HG03457 (cell line): ENCODE data around the gene SOCS4.
"Not testable (repeated sequence)": the region's sequence is repeated elsewhere in the genome, so short reads cannot be mapped to it uniquely, and the experiment has no call there.

Experiments used
- ATAC-seq: cut with Tn5 transposase; IDR thresholded peaks from one replicate; pipeline ENCODE4 v1.9.1; 2021; ENCODE audit warnings: moderate number of reproducible peaks; ENCODE audit not compliant: unreplicated experiment

Gene SOCS4, protein sequence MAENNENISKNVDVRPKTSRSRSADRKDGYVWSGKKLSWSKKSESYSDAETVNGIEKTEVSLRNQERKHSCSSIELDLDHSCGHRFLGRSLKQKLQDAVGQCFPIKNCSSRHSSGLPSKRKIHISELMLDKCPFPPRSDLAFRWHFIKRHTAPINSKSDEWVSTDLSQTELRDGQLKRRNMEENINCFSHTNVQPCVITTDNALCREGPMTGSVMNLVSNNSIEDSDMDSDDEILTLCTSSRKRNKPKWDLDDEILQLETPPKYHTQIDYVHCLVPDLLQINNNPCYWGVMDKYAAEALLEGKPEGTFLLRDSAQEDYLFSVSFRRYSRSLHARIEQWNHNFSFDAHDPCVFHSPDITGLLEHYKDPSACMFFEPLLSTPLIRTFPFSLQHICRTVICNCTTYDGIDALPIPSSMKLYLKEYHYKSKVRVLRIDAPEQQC

DNA sequence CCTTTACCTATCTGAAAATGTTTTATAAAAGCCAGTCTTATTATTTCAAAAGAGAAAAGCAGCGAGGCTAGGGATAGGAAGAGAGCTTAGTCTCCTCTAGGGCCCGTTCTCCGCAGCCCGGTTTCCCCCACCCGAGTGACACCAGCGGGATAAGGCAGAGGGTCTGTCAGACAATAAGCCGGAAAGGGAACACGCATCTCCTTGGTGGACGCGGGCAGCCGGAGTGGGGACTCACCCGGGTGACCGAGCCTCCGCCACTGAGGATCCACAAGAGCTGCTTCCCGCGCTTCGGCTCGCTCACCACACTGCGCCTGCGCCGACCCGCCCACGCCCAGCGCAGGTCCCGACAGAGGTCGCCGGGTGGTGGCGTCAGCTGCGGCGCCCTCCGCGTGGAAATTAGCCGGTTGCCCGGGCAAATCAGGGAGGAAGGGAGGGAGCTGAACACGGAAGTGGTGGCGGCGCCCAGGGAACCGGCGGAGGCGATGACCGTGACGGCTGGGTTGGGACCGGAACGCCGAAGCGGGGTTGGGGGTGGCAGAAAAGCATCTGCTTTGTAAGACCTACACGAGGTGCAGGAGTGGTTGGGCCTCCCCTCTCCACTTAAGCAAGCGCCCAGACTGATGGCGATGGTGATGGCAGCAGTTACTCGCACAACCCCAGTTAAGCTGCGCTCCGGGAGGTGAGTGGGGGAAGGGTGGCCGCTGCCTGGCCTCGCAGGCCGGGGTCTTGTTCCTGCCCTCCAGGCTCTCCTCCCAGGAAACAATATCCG lies at the start of gene SOCS4, which contains the start of gene WDHD1:
Gene SOCS4, plus strand, starts transcription at position 444 of the 769 bp plus-strand sequence. CDS start 15,806 bp downstream, outside the sequence.
Gene WDHD1, minus strand, starts transcription at position 307 of the 769 bp plus-strand sequence. CDS start 312 bp downstream, outside the sequence.
- peak; percentile 88 for ATAC-seq

DNA sequence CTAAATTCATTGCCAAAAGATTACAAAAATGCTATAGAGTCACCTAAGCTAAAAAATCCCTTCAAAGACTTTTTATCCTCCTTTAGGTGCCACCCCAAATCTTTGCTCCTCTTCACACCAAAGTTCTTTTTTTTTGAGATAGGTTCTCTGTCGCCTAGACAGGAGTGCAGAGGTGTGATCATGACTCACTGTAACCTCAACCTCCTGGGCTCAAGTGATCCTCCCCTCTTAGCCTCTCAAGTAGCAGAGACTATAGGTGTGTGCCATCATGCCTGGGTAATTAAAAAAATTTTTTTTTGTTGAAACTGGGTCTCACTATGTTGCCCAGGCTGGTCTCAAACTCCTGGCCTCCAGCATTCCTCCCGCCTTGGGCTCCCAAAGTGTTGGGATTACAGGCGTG lies 48.0 kb upstream of the SOCS4 start:
- no peak for ATAC-seq

DNA sequence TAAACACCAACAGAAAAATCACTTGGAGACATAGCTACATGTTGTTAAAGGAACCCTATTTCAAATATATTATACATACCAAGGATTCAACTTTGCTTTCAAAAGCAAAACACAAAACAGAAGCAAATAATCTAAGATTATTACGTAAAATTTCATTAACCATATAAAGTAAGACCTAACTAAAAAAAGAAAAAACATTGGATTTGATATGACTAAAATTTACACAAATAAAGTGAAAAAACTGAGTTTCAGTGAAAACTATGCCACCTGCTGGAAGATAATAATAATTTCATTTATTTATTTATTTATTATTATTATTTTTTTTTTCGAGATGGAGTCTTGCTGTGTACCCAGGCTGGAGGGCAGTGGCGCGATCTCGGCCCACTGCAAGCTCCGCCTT lies 45.3 kb upstream of the SOCS4 start:
- ATAC-seq = no peak

DNA sequence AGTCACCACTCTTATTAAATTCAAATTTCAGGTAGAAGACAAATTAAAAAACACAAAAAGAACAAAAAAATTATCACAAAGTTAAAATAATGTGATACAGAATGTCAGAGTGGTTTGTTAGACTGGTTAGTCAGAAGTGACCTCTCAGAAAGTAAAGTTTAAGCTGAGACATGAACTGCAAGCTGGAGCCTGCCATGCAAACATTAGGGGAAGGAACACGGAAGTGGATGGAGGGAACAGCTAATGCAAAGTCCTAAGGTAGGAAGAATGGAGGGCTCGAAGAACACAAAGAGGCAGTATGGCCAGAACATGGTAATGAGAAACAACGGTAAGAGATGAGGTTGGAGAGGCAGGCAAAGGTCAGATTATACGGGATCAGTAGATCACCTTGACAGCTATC lies 41.9 kb upstream of the SOCS4 start:
- ATAC-seq = no peak

DNA sequence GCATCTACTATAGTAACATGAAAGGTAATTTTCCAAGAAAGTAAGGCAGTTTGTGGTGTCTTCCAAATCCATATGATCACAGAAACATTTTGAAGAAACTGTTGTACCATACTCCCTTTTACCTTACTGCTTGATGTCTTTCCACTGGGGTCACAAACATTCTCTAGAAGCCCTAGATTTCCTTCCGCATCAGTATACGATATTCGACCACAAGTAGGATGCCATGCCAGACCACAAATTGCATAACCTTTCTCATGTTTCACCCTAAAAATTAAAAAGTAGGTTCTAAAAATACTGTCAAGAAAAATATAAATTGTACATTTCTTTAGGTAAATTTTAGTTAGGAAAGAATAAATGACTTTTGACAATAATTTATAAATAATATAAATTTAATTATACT lies 26.7 kb upstream of the SOCS4 start:
- no peak for ATAC-seq

DNA sequence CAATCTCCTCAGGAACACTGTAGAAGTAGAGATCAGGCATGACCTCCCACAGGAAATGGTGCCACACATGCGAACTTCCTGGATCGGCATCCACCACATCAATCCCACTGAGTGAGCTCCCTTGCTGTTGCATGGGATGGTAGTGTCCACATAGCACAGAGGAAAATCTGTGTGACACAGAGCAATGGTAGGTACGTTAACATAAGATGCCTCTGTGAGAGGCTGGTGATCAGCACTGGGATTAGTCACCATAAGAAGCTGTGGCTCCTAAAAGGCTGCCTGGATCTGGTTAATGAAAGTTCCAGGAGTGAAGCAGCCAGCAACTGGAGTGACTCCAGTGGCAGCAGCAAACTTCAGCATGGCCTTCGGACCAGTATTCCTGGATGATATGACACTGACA lies 22.0 kb upstream of the SOCS4 start:
- ATAC-seq = no peak

DNA sequence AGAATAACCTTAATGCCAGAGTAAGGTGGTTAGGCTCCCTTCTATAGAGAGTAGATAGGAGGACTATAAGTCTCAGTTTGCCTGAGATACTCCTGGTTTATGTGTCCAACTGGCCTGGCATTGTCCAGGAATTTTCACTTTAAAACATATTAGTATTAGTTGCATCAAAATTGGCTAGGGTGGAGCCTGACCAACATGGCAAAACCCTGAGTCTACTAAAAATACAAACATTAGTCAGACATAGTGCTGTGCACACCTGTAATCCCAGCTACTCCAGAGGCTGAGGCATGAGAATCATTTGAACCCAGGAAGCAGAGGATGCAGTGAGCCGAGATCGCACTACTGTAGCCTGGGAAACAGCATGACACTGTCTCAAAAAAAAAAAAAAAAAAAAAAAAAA lies 12.0 kb upstream of the SOCS4 start:
- ATAC-seq = no peak

DNA sequence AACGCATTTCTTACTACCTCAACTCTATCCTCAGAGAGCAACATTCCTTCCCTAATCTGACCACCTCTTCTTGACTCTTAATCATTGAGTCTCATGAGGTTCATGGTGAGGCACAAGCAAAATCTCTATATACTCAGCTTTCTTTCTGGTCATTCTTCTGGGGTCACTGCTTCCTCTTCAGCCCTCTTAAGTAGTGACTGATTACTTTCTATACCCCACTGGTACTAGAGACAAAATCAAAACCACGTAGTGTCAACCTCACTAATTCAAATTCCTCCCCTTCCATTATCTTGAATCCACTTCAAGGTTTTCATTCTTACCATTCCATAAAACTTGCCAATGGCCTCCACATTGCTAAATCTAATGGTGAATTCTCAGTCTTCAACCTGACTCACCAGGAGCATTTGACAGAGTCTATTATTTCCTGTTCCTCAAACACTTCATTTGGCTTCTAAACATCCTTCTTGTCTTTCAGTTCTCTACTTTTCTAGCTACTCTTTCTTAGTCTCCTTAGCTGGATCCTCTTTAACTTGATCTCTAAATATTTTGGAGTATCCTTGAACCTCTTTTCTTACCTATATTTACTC lies 7.0 kb upstream of the SOCS4 start:
- ATAC-seq = no peak

DNA sequence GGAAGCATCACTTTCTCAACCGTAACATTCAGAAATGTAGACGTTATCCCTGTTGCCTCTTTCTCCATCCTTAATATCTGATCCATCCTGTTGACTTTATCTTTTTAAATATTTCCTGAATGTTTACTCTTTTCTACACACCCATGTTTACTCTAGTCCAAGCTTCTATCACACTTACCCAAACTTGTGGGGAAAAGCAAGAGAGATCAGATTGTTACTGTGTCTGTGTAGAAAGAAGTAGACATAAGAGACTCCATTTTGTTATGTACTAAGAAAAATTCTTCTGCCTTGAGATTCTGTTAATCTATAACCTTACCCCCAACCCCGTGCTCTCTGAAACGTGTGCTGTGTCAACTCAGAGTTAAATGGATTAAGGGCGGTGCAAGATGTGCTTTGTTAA lies 2.7 kb upstream of the SOCS4 start:
- ATAC-seq = not testable (repeated sequence)

DNA sequence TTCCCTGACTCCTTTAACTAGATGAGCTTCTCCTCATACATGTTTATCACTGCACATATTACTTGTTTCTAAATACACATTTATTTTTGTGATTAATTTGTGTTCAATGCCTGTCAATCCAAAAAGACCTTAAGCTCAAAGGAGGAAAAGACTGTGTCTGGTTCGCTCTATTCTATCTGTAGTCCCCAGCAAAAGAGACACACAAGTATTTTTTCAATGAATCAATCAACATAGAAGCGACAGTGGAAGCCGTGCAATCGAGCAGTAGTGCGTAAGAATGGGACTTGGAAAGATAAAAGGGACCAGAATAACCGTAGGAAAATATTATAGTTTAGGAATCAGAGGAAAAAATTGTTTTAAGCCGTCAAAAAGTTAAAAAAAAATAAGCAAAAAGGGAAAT lies 1.1 kb upstream of the SOCS4 start:
- ATAC-seq = no peak

DNA sequence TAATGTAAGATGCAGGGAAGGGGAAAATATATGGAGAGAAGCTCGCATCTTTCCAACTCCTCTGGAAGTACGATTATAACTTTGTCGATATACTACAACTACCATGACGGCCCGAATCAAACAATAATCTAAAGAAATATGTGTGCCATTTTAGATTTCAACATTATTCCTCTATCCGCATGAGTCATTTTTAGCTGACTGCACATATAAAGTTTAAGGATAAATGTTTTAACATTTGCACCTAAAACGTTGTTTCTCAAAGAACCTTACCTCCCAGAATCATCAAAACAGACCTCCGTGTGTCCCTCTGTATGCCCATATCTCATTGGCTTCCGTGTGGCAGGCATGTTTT lies 619 bp upstream of the SOCS4 start:
- ATAC-seq = no peak

DNA sequence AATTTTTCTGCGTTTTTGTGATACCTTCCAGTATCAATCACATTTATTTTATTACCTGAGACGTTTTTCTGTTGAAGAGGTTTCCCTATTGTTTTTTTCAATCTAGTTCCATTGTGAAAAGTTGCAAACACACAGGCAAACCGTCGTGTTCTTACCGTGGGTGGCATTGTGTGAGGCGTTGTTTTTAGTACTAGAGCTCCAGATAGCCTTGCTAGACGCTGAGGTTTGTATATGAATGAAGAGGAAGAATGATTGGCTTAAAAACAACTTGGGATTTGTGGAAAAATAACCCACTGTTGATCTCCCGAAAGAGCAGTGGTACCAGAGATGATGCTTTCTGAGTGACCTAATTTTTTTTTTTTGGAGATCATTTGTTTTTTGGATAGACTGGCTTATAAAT lies 1.0 kb downstream of the SOCS4 start:
- ATAC-seq = no peak

DNA sequence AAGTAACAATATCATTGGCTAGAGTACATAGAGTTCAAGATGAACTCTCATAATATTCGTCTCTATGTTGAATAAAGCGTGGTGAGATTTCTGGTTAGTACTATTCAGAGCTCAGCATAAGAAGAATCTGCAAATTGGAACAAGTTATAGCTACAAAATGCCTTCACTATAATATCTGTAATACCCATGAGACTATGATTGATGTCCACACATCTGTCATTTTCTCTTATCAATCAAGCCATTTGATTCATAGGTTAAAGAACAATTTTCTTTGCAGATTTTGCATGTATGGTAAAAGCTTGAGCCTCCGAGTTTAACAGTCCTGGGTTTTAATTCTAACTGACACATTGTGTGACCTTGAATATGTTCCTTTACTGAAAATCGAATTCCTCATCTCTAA lies 1.4 kb downstream of the SOCS4 start:
- no peak for ATAC-seq

DNA sequence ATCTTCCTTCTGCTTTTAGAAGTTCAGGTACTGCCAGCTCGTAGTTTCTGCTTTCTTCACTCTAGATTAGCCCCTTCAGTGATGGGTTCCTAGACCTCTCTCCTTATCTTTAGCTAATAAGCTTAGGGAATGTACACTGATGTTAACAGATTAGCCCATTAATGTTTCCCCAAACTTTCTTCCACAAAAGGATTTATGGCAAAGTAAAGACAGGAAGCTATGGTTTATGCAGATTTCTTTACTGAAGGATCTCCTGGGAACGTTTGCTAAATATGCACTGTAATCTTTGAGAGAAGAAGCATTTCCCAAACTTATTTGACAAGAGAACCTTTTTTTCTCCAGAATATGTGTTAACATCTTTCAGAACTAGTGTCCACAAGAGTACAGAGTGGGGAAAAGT lies 4.2 kb downstream of the SOCS4 start:
- no peak for ATAC-seq

DNA sequence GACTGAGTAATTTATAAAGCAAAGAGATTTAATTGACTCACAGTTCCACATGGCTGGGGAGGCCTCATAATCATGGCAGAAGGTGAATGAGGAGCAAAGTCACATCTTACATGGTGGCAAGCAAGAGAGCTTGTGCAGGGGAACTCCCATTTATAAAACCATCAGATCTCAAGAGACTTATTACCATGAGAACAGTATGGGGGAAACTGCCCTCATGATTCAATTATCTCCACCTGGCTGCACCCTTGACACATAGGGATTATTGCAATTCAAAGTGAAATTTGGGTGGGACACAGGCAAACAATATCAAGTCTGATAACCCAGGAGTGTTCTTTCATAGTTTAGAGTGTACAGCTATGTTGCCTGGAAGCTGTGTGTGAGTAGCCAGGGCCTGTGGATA lies 11.0 kb downstream of the SOCS4 start:
- not testable (repeated sequence) for ATAC-seq

DNA sequence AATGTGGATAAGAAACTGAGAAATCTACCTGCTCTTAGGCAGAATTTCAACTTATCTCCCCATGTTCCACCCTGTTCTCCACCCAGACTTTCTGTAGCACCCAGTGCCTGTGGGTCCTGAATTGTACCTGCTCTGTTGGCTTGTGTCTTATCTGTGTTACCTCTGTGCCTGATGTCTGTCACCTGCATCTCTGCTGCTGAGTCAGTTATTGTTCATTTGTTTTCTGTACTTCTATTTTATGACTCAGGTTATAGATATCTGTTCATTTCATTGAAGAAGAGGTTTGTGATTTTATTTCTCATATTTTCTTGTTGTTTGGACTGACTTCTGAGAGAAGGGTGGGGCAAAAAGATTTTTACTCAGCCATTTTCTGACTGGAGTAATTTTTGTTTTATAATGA lies 11.7 kb downstream of the SOCS4 start:
- no peak for ATAC-seq

DNA sequence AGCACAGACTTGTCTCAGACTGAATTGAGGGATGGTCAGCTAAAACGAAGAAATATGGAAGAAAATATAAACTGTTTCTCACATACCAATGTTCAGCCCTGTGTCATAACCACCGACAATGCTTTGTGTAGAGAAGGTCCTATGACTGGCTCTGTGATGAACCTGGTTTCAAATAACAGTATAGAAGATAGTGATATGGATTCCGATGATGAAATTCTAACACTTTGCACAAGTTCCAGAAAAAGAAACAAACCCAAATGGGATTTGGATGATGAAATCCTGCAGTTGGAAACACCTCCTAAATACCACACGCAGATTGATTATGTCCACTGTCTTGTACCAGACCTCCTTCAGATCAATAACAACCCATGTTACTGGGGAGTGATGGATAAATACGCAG lies 16.5 kb downstream of the SOCS4 start:
- ATAC-seq = no peak

DNA sequence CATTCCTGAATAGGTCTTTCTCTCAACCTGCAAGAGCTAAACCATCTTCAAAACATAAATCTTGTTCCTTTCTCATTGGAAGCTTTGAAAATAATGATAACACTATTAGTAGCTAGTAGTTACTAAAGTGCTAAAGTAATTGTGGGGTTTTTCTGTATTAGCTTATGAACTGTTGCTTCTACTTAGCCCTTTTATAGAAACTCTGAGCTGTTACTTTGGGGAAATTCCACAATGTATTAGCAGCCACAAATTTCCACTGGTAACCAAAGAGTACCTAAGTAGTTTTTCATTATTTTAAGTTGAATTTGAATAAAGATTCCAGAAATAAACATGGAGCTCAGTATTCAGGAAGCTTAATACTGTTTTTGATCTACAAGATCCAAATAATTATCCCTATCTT lies 18.1 kb downstream of the SOCS4 start:
- no peak for ATAC-seq

DNA sequence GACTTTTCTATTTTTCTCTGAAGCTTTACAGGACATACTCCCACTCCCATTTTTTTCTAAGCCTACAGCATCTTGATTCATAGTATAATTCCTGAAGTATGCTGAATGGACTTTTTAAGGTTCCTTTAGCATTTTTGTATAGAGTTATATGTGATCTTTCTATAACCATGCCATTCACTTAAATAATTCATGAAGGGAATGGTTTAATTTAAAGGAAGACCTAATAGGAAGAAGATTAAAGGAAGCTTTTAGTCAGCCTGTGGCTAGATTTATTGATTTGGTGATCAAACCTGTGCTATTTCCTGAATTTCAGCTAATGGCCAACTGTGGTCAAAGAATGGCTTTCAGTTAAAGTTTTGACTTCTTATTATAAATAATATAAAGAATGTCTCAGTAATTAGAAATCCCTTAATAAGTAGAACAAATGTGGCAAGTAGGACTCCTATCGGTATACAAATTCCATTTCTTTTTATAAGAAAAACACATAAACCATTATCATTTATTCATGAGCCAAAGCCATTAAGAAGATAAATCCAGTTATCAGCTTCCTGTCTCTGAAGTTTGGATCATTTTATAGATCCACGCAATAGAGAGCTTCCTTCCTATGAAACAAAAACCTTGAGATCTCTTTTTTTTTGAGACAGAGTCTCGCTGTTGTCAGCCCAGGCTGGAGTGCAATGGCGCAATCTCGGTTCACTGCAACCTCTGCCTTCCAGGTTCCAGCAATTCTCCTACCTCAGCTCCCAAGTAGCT lies 20.4 kb downstream of the SOCS4 start:
- no peak for ATAC-seq

DNA sequence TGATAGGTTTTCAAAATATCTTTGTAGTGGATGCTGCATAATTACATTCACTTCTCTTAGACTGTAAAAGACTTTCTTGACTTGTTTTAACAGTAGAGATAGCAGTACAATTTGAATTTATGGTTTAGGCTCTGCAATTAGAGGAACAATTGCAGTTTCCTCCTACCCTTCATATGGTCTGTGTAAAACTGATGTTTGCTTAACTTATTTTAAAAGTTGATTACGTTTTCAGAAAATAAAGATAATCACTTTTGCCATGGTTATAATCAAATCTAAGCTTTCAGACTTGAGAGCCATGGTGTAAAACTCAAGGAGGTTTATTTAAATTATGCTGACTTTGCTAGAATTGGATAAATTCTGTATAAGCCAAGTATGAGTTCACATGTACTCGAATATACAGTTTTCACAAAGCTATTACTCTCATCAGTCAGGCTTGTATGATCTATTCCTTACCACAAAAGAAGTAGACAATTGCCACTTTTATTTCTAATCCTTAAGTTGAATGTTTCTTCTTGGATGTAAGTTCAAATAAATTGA lies 21.9 kb downstream of the SOCS4 start:
- ATAC-seq = no peak

DNA sequence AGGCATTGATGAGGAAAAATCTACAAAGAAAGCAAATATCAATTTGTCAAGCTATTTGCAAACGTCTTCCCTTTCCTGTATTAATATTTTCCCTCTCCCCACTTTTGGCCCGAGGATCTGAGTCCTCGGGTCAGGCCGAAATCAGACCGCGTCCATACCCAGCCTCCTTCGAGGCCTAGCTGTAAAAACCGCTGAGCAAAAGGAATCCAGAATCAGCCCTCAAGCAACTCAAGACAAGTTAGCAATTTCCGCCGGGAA lies 24.1 kb downstream of the SOCS4 start:
- ATAC-seq = no peak
